Neural cell (in vitro differentiated cells): Measurements from ENCODE around the gene TUB. TPM values are rescaled to one million over a fixed set of nuclear protein-coding genes. Genes with fewer than 3 reads are reported as not detected.

Experiments used
- H2AFZ ChIP-seq: fragments of 200-600, 300-800 bp; sonication (generic), shearing (Covaris generic); 2 replicates; pipeline ENCODE4 v1.6.0; 2014; ENCODE audit warnings: low read depth, mild to moderate bottlenecking, antibody characterized with exemption, low read length, moderate library complexity
- H3F3A ChIP-seq: fragments of 200-600 bp; shearing (Covaris generic); 2 replicates; pipeline ENCODE4 v1.6.1; 2016; ENCODE audit warnings: mild to moderate bottlenecking, moderate library complexity, mixed read lengths, antibody characterized with exemption, low read length; ENCODE audit not compliant: insufficient read depth, poor library complexity, severe bottlenecking
- H3K27ac ChIP-seq: fragments of 200-600, 300-800 bp; sonication (generic), shearing (Covaris generic); 2 replicates; pipeline ENCODE4 v1.5.1; 2014; ENCODE audit warnings: mild to moderate bottlenecking, low read length, moderate library complexity
- H3K27me3 ChIP-seq: fragments of 300-800, 200-600 bp; sonication (generic), shearing (Covaris generic); 2 replicates; pipeline ENCODE4 v1.6.0; 2014; ENCODE audit warnings: mild to moderate bottlenecking, low read depth, low read length, moderate library complexity; ENCODE audit not compliant: insufficient read depth
- H3K36me3 ChIP-seq: fragments of 300-800, 200-600 bp; sonication (generic), shearing (Covaris generic); 2 replicates; pipeline ENCODE4 v1.5.1; 2014; ENCODE audit warnings: mild to moderate bottlenecking, antibody characterized with exemption, low read length, moderate library complexity; ENCODE audit not compliant: insufficient read depth
- H3K4me2 ChIP-seq: fragments of 300-800, 200-600 bp; sonication (generic), shearing (Covaris generic); 2 replicates; pipeline ENCODE4 v1.6.0; 2014; ENCODE audit warnings: mild to moderate bottlenecking, low read length
- H3K4me3 ChIP-seq: fragments of 300-800, 200-600 bp; sonication (generic), shearing (Covaris generic); 2 replicates; pipeline ENCODE4 v1.5.1; 2014; ENCODE audit warnings: mild to moderate bottlenecking, low read length, moderate library complexity
- H3K79me2 ChIP-seq: fragments of 200-600 bp; shearing (Covaris generic); replicated peaks from 2 replicates; pipeline ENCODE4 v1.6.0; 2014; ENCODE audit warnings: mild to moderate bottlenecking, low read length, moderate library complexity; ENCODE audit not compliant: insufficient read depth
- H3K9ac ChIP-seq: fragments of 300-800, 200-600 bp; sonication (generic), shearing (Covaris generic); 2 replicates; pipeline ENCODE4 v1.6.1; 2016; ENCODE audit warnings: mild to moderate bottlenecking, low read length, mixed read lengths
- H3K9me2 ChIP-seq: fragments of 200-600 bp; shearing (Covaris generic); 2 replicates; pipeline ENCODE4 v1.6.1; 2016; ENCODE audit warnings: mild to moderate bottlenecking, low read length, mixed read lengths; ENCODE audit not compliant: insufficient read depth
- H3K9me3 ChIP-seq: fragments of 200-600, 300-800 bp; sonication (generic), shearing (Covaris generic); 2 replicates; pipeline ENCODE4 v1.6.1; 2016; ENCODE audit warnings: mild to moderate bottlenecking, mixed run types, low read length, moderate library complexity, mixed read lengths
- H4K20me1 ChIP-seq: fragments of 200-600 bp; shearing (Covaris generic); 2 replicates; pipeline ENCODE4 v1.6.1; 2016; ENCODE audit warnings: mild to moderate bottlenecking, mixed run types; ENCODE audit not compliant: insufficient read depth
- EP300 ChIP-seq: fragments of 450-650 bp; conservative IDR thresholded peaks from 2 replicates; pipeline ENCODE4 v1.6.1; 2014; ENCODE audit warnings: antibody characterized with exemption, mild to moderate bottlenecking, moderate library complexity; ENCODE audit not compliant: poor library complexity, severe bottlenecking
- EZH2 ChIP-seq: fragments of 200-600, 300-800 bp; shearing (Covaris generic), sonication (generic); IDR thresholded peaks from 2 replicates; pipeline ENCODE4 v1.6.1; 2014; ENCODE audit warnings: antibody characterized with exemption, low read length, borderline replicate concordance, mild to moderate bottlenecking; ENCODE audit not compliant: insufficient read depth, poor library complexity, severe bottlenecking
- MXI1 ChIP-seq: fragments of 450-650 bp; conservative IDR thresholded peaks from 2 replicates; pipeline ENCODE4 v1.6.1; 2014; ENCODE audit warnings: antibody characterized with exemption, mild to moderate bottlenecking; ENCODE audit not compliant: poor library complexity, severe bottlenecking
- POLR2AphosphoS5 ChIP-seq: IDR thresholded peaks from 2 replicates; pipeline ENCODE4 v1.6.1; 2012
- RAD21 ChIP-seq: fragments of 450-650 bp; conservative IDR thresholded peaks from 2 replicates; pipeline ENCODE4 v1.6.1; 2014; ENCODE audit warnings: antibody characterized with exemption, mild to moderate bottlenecking, moderate library complexity
- SMC3 ChIP-seq: fragments of 450-650 bp; conservative IDR thresholded peaks from 2 replicates; pipeline ENCODE4 v1.6.1; 2014; ENCODE audit warnings: antibody characterized with exemption, mild to moderate bottlenecking, moderate library complexity; ENCODE audit not compliant: poor library complexity
- TAF1 ChIP-seq: IDR thresholded peaks from 2 replicates; pipeline ENCODE4 v1.6.1; 2012; ENCODE audit warnings: low read depth
- polyA plus RNA-seq: library from polyadenylated mRNA; depleted of rRNA; stranded (reverse); fragments of >200 nt; gene quantifications from 2 replicates; pipeline ENCODE4 v1.2.3, GENCODE V29; 2014
- TF ChIP-seq, protein P1 (sequence below): IDR thresholded peaks from 2 replicates; pipeline ENCODE4 v1.6.1; 2012; ENCODE audit warnings: borderline replicate concordance
- TF ChIP-seq, protein P2 (sequence below): fragments of 450-650 bp; IDR thresholded peaks from 2 replicates; pipeline ENCODE4 v1.5.1; 2014; ENCODE audit warnings: antibody characterized with exemption, mild to moderate bottlenecking, moderate library complexity; ENCODE audit not compliant: poor library complexity, severe bottlenecking

The TUB gene
- polyA plus RNA-seq, 1 donor from 2014 or later: 125 TPM

DNA sequence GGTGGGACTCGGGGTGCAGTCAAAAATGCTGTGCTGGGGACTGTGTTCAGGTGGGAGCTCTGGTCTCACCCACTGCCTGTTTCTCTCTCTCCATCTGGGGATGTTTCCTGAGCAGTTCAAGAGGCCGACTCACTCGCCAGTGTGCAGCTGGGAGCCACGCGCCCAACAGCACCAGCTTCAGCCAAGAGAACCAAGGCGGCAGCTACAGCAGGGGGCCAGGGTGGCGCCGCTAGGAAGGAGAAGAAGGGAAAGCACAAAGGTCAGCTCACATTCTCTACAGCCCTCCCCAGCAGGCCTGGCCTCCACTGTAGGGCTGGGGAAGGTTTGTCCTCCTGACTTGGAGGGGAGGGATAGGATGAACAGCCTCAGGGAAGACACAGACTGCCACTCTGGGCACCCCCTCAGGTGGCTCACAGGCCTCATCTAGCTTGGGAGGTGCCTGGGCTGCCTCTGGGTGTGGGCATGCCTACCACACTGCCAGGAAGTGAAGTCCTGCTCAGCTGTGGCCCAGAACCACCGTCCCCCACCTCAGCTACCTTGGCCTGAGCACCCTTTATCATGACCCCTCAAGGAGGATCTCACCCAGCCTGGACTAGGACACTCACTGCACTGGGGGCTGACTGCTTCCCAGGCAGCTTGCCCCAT, 13.0 kb downstream of the TUB start:
- H2AFZ ChIP-seq: no peak overlapping the region
- TF ChIP-seq TAF1 (no peak), EP300 (no peak), POLR2AphosphoS5 (no peak)
- no peak overlapping the region for H3K27ac ChIP-seq
- H3K4me3 ChIP-seq: no peak overlapping the region
- H3K9me2 ChIP-seq: no peaks in the 10 kb centered on the region
- peaks cover 5% of the 10 kb centered on the region for H3K36me3 ChIP-seq
- H3K9me3 ChIP-seq: no peaks in the 10 kb centered on the region
- H4K20me1 ChIP-seq: peaks cover 4% of the 10 kb centered on the region
- peaks cover 5% of the 10 kb centered on the region for H3K79me2 ChIP-seq
- H3F3A ChIP-seq: no peaks in the 10 kb centered on the region
- H3K9ac ChIP-seq: no peak overlapping the region
- H3K27me3 ChIP-seq: no peaks in the 10 kb centered on the region
- no peak overlapping the region for H3K4me2 ChIP-seq

DNA sequence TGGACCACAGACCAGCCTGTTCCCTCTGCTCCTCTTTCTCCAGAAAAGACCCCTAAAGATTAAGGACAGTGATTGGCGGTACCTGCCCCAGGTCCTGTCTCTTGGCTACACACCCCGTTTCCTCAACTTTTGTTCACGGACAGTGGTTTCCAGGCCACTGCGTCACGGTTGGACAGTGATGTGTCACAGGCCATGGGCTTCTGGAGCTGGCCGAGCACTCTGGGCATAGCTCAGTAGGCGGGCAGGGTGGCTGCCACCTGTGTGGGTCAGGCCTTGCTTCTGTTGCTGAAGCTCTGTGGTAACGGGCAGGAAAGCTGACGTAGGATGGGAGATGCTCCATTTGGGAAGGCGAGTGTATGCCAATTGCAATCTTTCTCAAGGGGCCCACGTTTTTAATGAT, 13.6 kb downstream of the TUB start:
- H3K27ac ChIP-seq: no peak overlapping the region
- peaks cover 5% of the 10 kb centered on the region for H3K79me2 ChIP-seq
- peaks cover 5% of the 10 kb centered on the region for H3K36me3 ChIP-seq

More for the DNA sequence above, 13.6 kb downstream of the TUB start:
- Histone ChIP-seq H3K4me3 (no peak overlapping the region), H3K9ac (no peak overlapping the region), H4K20me1 (peaks cover 4% of the 10 kb centered on the region), H3F3A (no peaks in the 10 kb centered on the region), H2AFZ (no peak overlapping the region), H3K4me2 (no peak overlapping the region), H3K9me3 (no peaks in the 10 kb centered on the region), H3K27me3 (no peaks in the 10 kb centered on the region), H3K9me2 (no peaks in the 10 kb centered on the region)
- TF ChIP-seq, protein P1, sequence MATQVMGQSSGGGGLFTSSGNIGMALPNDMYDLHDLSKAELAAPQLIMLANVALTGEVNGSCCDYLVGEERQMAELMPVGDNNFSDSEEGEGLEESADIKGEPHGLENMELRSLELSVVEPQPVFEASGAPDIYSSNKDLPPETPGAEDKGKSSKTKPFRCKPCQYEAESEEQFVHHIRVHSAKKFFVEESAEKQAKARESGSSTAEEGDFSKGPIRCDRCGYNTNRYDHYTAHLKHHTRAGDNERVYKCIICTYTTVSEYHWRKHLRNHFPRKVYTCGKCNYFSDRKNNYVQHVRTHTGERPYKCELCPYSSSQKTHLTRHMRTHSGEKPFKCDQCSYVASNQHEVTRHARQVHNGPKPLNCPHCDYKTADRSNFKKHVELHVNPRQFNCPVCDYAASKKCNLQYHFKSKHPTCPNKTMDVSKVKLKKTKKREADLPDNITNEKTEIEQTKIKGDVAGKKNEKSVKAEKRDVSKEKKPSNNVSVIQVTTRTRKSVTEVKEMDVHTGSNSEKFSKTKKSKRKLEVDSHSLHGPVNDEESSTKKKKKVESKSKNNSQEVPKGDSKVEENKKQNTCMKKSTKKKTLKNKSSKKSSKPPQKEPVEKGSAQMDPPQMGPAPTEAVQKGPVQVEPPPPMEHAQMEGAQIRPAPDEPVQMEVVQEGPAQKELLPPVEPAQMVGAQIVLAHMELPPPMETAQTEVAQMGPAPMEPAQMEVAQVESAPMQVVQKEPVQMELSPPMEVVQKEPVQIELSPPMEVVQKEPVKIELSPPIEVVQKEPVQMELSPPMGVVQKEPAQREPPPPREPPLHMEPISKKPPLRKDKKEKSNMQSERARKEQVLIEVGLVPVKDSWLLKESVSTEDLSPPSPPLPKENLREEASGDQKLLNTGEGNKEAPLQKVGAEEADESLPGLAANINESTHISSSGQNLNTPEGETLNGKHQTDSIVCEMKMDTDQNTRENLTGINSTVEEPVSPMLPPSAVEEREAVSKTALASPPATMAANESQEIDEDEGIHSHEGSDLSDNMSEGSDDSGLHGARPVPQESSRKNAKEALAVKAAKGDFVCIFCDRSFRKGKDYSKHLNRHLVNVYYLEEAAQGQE: no peak
- TF ChIP-seq MXI1 (no peak), EZH2 (no peak), TAF1 (no peak), EP300 (no peak), SMC3 (no peak), RAD21 (no peak), POLR2AphosphoS5 (no peak)
- TF ChIP-seq, protein P2, sequence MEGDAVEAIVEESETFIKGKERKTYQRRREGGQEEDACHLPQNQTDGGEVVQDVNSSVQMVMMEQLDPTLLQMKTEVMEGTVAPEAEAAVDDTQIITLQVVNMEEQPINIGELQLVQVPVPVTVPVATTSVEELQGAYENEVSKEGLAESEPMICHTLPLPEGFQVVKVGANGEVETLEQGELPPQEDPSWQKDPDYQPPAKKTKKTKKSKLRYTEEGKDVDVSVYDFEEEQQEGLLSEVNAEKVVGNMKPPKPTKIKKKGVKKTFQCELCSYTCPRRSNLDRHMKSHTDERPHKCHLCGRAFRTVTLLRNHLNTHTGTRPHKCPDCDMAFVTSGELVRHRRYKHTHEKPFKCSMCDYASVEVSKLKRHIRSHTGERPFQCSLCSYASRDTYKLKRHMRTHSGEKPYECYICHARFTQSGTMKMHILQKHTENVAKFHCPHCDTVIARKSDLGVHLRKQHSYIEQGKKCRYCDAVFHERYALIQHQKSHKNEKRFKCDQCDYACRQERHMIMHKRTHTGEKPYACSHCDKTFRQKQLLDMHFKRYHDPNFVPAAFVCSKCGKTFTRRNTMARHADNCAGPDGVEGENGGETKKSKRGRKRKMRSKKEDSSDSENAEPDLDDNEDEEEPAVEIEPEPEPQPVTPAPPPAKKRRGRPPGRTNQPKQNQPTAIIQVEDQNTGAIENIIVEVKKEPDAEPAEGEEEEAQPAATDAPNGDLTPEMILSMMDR: no peak
